Activated gamma-delta T cell treated with anti-CD3 and anti-CD28 coated beads, Interleukin-2, amount 50 U/mL, for 16 hours (primary cell): Measurements from ENCODE around the gene SDK1.
"Not testable (repeated sequence)": the region's sequence is repeated elsewhere in the genome, so short reads cannot be mapped to it uniquely, and the experiment has no call there.

Experiments
- DNase-seq: peaks from one replicate; pipeline ENCODE4 v3.0.0-alpha.2; 2020; ENCODE audit warnings: low read depth

Gene SDK1

GRCh38 chr7:4074407-4074806 lies 773.4 kb downstream of the SDK1 start:
- no peak for DNase-seq

- DNase-seq: no peak
Measured at GRCh38 chr7:4074994-4075393, 773.9 kb downstream of the SDK1 start.

GRCh38 chr7:4076701-4077294 lies 775.7 kb downstream of the SDK1 start:
- no peak for DNase-seq

GRCh38 chr7:4077980-4078379 lies 776.9 kb downstream of the SDK1 start:
- DNase-seq: no peak

- no peak for DNase-seq
Measured at GRCh38 chr7:4078580-4078979, 777.5 kb downstream of the SDK1 start.

- DNase-seq: no peak
Measured at GRCh38 chr7:4079366-4079765, 778.3 kb downstream of the SDK1 start.

- no peak for DNase-seq
Measured at GRCh38 chr7:4079956-4080355, 778.9 kb downstream of the SDK1 start.

- DNase-seq: no peak
Measured at GRCh38 chr7:4080954-4081353, 779.9 kb downstream of the SDK1 start.

- no peak for DNase-seq
Measured at GRCh38 chr7:4083513-4083912, 782.5 kb downstream of the SDK1 start.

GRCh38 chr7:4084271-4084670 lies 783.2 kb downstream of the SDK1 start:
- DNase-seq: no peak

GRCh38 chr7:4085937-4086691 lies 785.1 kb downstream of the SDK1 start:
- DNase-seq: no peak

GRCh38 chr7:4086723-4087122 lies 785.7 kb downstream of the SDK1 start:
- no peak for DNase-seq

GRCh38 chr7:4091767-4092166 lies 790.7 kb downstream of the SDK1 start:
- no peak for DNase-seq

- no peak for DNase-seq
Measured at GRCh38 chr7:4093035-4093434, 792.0 kb downstream of the SDK1 start.

GRCh38 chr7:4093483-4093882 lies 792.4 kb downstream of the SDK1 start:
- DNase-seq: no peak

GRCh38 chr7:4094158-4094557 lies 793.1 kb downstream of the SDK1 start:
- DNase-seq: not testable (repeated sequence)

GRCh38 chr7:4097001-4097609 lies 796.1 kb downstream of the SDK1 start:
- no peak for DNase-seq

- DNase-seq: no peak
Measured at GRCh38 chr7:4098169-4098568, 797.1 kb downstream of the SDK1 start.

GRCh38 chr7:4099651-4100050 lies 798.6 kb downstream of the SDK1 start:
- no peak for DNase-seq

GRCh38 chr7:4100148-4100547 lies 799.1 kb downstream of the SDK1 start:
- no peak for DNase-seq

- DNase-seq: no peak
Measured at GRCh38 chr7:4100691-4101090, 799.6 kb downstream of the SDK1 start.

- DNase-seq: no peak
Measured at GRCh38 chr7:4102231-4102841, 801.3 kb downstream of the SDK1 start.
